IMR-90 (cell line): ENCODE data around the gene AGK.

Experiments used
- BHLHE40 ChIP-seq: fragments of 150-350 bp; IDR thresholded peaks from 2 replicates; pipeline ENCODE4 v1.6.1; 2016; ENCODE audit warnings: mild to moderate bottlenecking, low read depth, low read length
- CEBPB ChIP-seq: IDR thresholded peaks from 2 replicates; pipeline ENCODE4 v1.6.1; 2012; ENCODE audit warnings: low read depth, low read length, improper control_type of control experiment
- FOS ChIP-seq: fragments of 150-350 bp; IDR thresholded peaks from 2 replicates; pipeline ENCODE4 v1.6.1; 2016; ENCODE audit warnings: low read depth, low read length
- MAZ ChIP-seq: IDR thresholded peaks from 2 replicates; pipeline ENCODE4 v1.6.1; 2012; ENCODE audit warnings: low read depth, mild to moderate bottlenecking, low read length, improper control_type of control experiment, moderate library complexity, borderline replicate concordance
- MXI1 ChIP-seq: IDR thresholded peaks from 2 replicates; pipeline ENCODE4 v1.6.1; 2012; ENCODE audit warnings: low read depth, mild to moderate bottlenecking, low read length, moderate library complexity, borderline replicate concordance
- POLR2A ChIP-seq: IDR thresholded peaks from 2 replicates; pipeline ENCODE4 v1.6.1; 2012; ENCODE audit warnings: mild to moderate bottlenecking, low read depth, low read length
- RAD21 ChIP-seq: IDR thresholded peaks from 2 replicates; pipeline ENCODE4 v1.6.1; 2012; ENCODE audit warnings: low read length, improper control_type of control experiment
- RCOR1 ChIP-seq: IDR thresholded peaks from 2 replicates; pipeline ENCODE4 v1.6.1; 2012; ENCODE audit warnings: mild to moderate bottlenecking, low read length, improper control_type of control experiment; ENCODE audit not compliant: insufficient replicate concordance
- RFX5 ChIP-seq: IDR thresholded peaks from 2 replicates; pipeline ENCODE4 v1.8.0; 2012; ENCODE audit warnings: low read depth, mild to moderate bottlenecking, low read length, moderate library complexity
- SMC3 ChIP-seq: fragments of 150-350 bp; IDR thresholded peaks from 2 replicates; pipeline ENCODE4 v1.6.1; 2016; ENCODE audit warnings: low read depth, mild to moderate bottlenecking, antibody characterized with exemption, low read length, moderate library complexity
- TF ChIP-seq, protein P1 (sequence below): conservative IDR thresholded peaks from 2 replicates; pipeline ENCODE4 v1.5.1; 2012; ENCODE audit warnings: mild to moderate bottlenecking, low read depth, low read length, improper control_type of control experiment
- TF ChIP-seq, protein P2 (sequence below): fragments of 150-350 bp; IDR thresholded peaks from 2 replicates; pipeline ENCODE4 v1.6.1; 2017; ENCODE audit warnings: mild to moderate bottlenecking, antibody characterized with exemption, low read length, low read depth

DNA sequence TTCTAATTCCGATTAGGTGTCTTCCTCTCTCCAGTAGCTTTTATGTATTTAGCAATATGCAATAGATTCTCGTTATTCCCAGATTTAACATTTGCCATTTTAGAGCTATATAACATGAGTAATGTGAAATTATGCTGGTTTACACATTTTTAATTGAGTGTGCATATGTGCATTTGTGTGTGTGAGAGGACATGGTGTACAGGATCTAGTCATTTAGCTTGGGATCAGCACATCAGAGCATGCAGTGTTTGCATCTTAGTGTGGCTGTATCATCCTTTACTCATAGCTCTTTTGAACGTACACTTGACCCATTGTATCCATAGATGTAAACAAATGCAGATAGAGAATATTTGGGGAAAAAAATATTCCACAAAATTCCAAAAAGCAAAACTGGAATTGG, 84.8 kb downstream of the AGK start:
- TF ChIP-seq, protein P1, sequence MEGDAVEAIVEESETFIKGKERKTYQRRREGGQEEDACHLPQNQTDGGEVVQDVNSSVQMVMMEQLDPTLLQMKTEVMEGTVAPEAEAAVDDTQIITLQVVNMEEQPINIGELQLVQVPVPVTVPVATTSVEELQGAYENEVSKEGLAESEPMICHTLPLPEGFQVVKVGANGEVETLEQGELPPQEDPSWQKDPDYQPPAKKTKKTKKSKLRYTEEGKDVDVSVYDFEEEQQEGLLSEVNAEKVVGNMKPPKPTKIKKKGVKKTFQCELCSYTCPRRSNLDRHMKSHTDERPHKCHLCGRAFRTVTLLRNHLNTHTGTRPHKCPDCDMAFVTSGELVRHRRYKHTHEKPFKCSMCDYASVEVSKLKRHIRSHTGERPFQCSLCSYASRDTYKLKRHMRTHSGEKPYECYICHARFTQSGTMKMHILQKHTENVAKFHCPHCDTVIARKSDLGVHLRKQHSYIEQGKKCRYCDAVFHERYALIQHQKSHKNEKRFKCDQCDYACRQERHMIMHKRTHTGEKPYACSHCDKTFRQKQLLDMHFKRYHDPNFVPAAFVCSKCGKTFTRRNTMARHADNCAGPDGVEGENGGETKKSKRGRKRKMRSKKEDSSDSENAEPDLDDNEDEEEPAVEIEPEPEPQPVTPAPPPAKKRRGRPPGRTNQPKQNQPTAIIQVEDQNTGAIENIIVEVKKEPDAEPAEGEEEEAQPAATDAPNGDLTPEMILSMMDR = no peak
- TF ChIP-seq POLR2A = no peak
- TF ChIP-seq BHLHE40 = no peak
- TF ChIP-seq RAD21 = no peak
- TF ChIP-seq, protein P2, sequence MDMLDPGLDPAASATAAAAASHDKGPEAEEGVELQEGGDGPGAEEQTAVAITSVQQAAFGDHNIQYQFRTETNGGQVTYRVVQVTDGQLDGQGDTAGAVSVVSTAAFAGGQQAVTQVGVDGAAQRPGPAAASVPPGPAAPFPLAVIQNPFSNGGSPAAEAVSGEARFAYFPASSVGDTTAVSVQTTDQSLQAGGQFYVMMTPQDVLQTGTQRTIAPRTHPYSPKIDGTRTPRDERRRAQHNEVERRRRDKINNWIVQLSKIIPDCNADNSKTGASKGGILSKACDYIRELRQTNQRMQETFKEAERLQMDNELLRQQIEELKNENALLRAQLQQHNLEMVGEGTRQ = no peak
- no peak for TF ChIP-seq CEBPB
- no peak for TF ChIP-seq RFX5
- TF ChIP-seq SMC3 = no peak
- TF ChIP-seq RCOR1 = no peak
- no peak for TF ChIP-seq FOS
- TF ChIP-seq MXI1 = no peak
- TF ChIP-seq MAZ = no peak
